HCT116 (cell line): ENCODE measurements around the gene ADGRL3. TPM values are rescaled to one million over a fixed set of nuclear protein-coding genes. Genes with fewer than 3 reads are reported as not detected.

ENCODE experiments used
- ATAC-seq: fragments of 200-7000 bp; cut with Tn5 transposase; 2 replicates; pipeline ENCODE4 v1.9.1; 2020; ENCODE audit warnings: mild to moderate bottlenecking, moderate library complexity
- BruUV-seq: library from RNA; stranded (reverse); fragments of 400-500 nt; replicated peaks from 2 replicates; lab custom pipeline; 2021; lab: Mats Ljungman, UMichigan
- CTCF ChIA-PET: fragments of 300-600 bp; sonication (Branson Sonifier 250); formaldehyde crosslinking; loops from one replicate; lab custom pipeline; 2021; ENCODE audit warnings: antibody characterized with exemption; lab: Charles Lee
- POLR2A ChIA-PET: fragments of 300-600, 350-600 bp; sonication (Branson Sonifier 250); formaldehyde crosslinking; loops from one replicate; lab custom pipeline; 2021; ENCODE audit warnings: antibody characterized with exemption; lab: Charles Lee
- RAD21 ChIA-PET, 2 experiments: fragments of 300-600 bp; sonication (Branson Sonifier 250); formaldehyde crosslinking; loops; one replicate each; lab custom pipeline; 2023; ENCODE audit warnings: low total read pairs in 2 of 2; ENCODE audit not compliant: uncharacterized antibody in 2 of 2, unreplicated experiment in 2 of 2, low non-redundant PET in 1 of 2; lab: Charles Lee
- DNase-seq: peaks from one replicate; pipeline ENCODE4 v3.0.0-alpha.2; 2010; ENCODE audit warnings: low read depth, low spot score
- H2AFZ ChIP-seq: fragments of 200-600 bp; shearing (Covaris generic), sonication (generic); 2 replicates; pipeline ENCODE4 v1.6.1; 2017; ENCODE audit warnings: low read depth, mixed run types, mixed read lengths, antibody characterized with exemption, low read length; ENCODE audit not compliant: poor library complexity, severe bottlenecking
- H3K27ac ChIP-seq: 2 replicates; pipeline ENCODE4 v1.5.1; 2012; ENCODE audit warnings: low read depth, low read length
- H3K27me3 ChIP-seq: fragments of 200-600 bp; sonication (generic); 2 replicates; pipeline ENCODE4 v1.6.1; 2016; ENCODE audit warnings: mixed run types, low read length, mixed read lengths; ENCODE audit not compliant: insufficient read depth
- H3K36me3 ChIP-seq, 2 experiments: fragments of 200-500 bp in 1 of 2; fragments of 200-600 bp in 1 of 2; sonication (Bioruptor generic) in 1 of 2; sonication (generic) in 1 of 2; 2 replicates each; pipeline versions ENCODE4 v1.5.1 to v1.6.1; 2014 to 2016; ENCODE audit warnings: low read length in 2 of 2, inconsistent platforms in 1 of 2, mixed read lengths in 1 of 2, mixed run types in 1 of 2; ENCODE audit not compliant: insufficient read depth in 2 of 2, control insufficient read depth in 1 of 2
- H3K4me1 ChIP-seq, 2 experiments: fragments of 200-600 bp in 1 of 2; sonication (generic) in 1 of 2; 2 replicates each; pipeline versions ENCODE4 v1.5.1 to v1.6.1; 2012 to 2017; ENCODE audit warnings: low read length in 2 of 2, inconsistent platforms in 1 of 2, mild to moderate bottlenecking in 1 of 2, mixed read lengths in 1 of 2, mixed run types in 1 of 2, moderate library complexity in 1 of 2; ENCODE audit not compliant: insufficient read depth in 2 of 2, control insufficient read depth in 1 of 2
- H3K4me2 ChIP-seq: fragments of 200-600 bp; sonication (generic); 2 replicates; pipeline ENCODE4 v1.6.1; 2017; ENCODE audit warnings: mixed run types, low read length, mixed read lengths
- H3K4me3 ChIP-seq, 2 experiments: fragments of 200-600 bp in 1 of 2; sonication (generic) in 1 of 2; replicated peaks in 1 of 2; 2 replicates each; pipeline ENCODE4 v1.5.1; 2011 to 2016; ENCODE audit warnings: low read length in 2 of 2, control low read depth in 1 of 2, low read depth in 1 of 2, mild to moderate bottlenecking in 1 of 2, mixed read lengths in 1 of 2, mixed run types in 1 of 2
- H3K79me2 ChIP-seq: fragments of 200-600 bp; sonication (generic); 2 replicates; pipeline ENCODE4 v1.6.1; 2017; ENCODE audit warnings: mild to moderate bottlenecking, mixed run types, low read length, moderate library complexity, mixed read lengths; ENCODE audit not compliant: insufficient read depth
- H3K9ac ChIP-seq: fragments of 200-600 bp; sonication (generic); 2 replicates; pipeline ENCODE4 v1.6.1; 2016; ENCODE audit warnings: low read length, mixed read lengths
- H3K9me2 ChIP-seq: fragments of 200-600 bp; sonication (generic), shearing (Covaris generic); 2 replicates; pipeline ENCODE4 v1.6.1; 2017; ENCODE audit warnings: mixed run types, mild to moderate bottlenecking, moderate library complexity; ENCODE audit not compliant: insufficient read depth
- H3K9me3 ChIP-seq, 2 experiments: fragments of 200-500 bp in 1 of 2; fragments of 200-600 bp in 1 of 2; sonication (Bioruptor generic) in 1 of 2; sonication (generic) in 1 of 2; 2 replicates each; pipeline ENCODE4 v1.6.1; 2014 to 2017; ENCODE audit warnings: low read length in 2 of 2, mixed read lengths in 2 of 2, inconsistent platforms in 1 of 2, low read depth in 1 of 2, mild to moderate bottlenecking in 1 of 2, mixed run types in 1 of 2, moderate library complexity in 1 of 2; ENCODE audit not compliant: control insufficient read depth in 1 of 2, insufficient read depth in 1 of 2
- H4K20me1 ChIP-seq: fragments of 200-600 bp; sonication (generic), shearing (Covaris generic); 2 replicates; pipeline ENCODE4 v1.6.1; 2017; ENCODE audit warnings: mixed run types, mild to moderate bottlenecking, moderate library complexity; ENCODE audit not compliant: insufficient read depth
- CEBPB ChIP-seq: IDR thresholded peaks from 2 replicates; pipeline ENCODE4 v1.6.1; 2012; ENCODE audit warnings: low read depth
- EGR1 ChIP-seq: IDR thresholded peaks from 2 replicates; pipeline ENCODE4 v1.6.1; 2012; ENCODE audit warnings: low read depth
- EZH2phosphoT487 ChIP-seq: fragments of 200-600 bp; IDR thresholded peaks from 2 replicates; pipeline ENCODE4 v1.6.1; 2018; ENCODE audit warnings: antibody characterized with exemption, borderline replicate concordance
- JUND ChIP-seq: IDR thresholded peaks from 2 replicates; pipeline ENCODE4 v1.6.1; 2012
- POLR2A ChIP-seq: IDR thresholded peaks from 2 replicates; pipeline ENCODE4 v1.7.0; 2011; ENCODE audit warnings: borderline replicate concordance; ENCODE audit not compliant: insufficient read depth, insufficient read length; ENCODE audit errors: extremely low read depth
- POLR2AphosphoS5 ChIP-seq: IDR thresholded peaks from 2 replicates; pipeline ENCODE4 v1.6.1; 2011; ENCODE audit warnings: mild to moderate bottlenecking, low read depth, low read length, moderate library complexity
- SIN3A ChIP-seq: IDR thresholded peaks from 2 replicates; pipeline ENCODE4 v1.6.1; 2012; ENCODE audit warnings: low read depth
- SP1 ChIP-seq: IDR thresholded peaks from 2 replicates; pipeline ENCODE4 v1.6.1; 2012; ENCODE audit warnings: low read depth
- TCF7L2 ChIP-seq: IDR thresholded peaks from 2 replicates; pipeline ENCODE4 v1.7.0; 2011; ENCODE audit warnings: borderline replicate concordance, inconsistent platforms; ENCODE audit not compliant: insufficient read depth, insufficient read length; ENCODE audit errors: extremely low read depth
- ZNF274 ChIP-seq: fragments of 200-500 bp; sonication (Bioruptor generic); IDR thresholded peaks from 2 replicates; pipeline ENCODE4 v1.6.1; 2014; ENCODE audit warnings: mild to moderate bottlenecking, low read depth, low read length, inconsistent platforms
- intact Hi-C: fragments of 100-400 bp; cut with micrococcal nuclease; formaldehyde crosslinking; loops from 2 replicates; pipeline ENCODE4 v1.10.0; 2022
- total RNA-seq: library from RNA; stranded (reverse); gene quantifications from one replicate; pipeline ENCODE4 v1.2.1, GENCODE V29; 2021; ENCODE audit not compliant: unreplicated experiment
- TF ChIP-seq, protein P1 (sequence below): IDR thresholded peaks from 2 replicates; pipeline ENCODE4 v1.6.1; 2012; ENCODE audit warnings: low read depth
- TF ChIP-seq, protein P2 (sequence below): IDR thresholded peaks from 2 replicates; pipeline ENCODE4 v1.6.1; 2012
- TF ChIP-seq, protein P3 (sequence below): IDR thresholded peaks from 2 replicates; pipeline ENCODE4 v1.6.1; 2012
- TF ChIP-seq, protein P4 (sequence below), 3 experiments: fragments of 200-600 bp in 1 of 3; sonication (generic) in 1 of 3; IDR thresholded peaks in 2 of 3; conservative IDR thresholded peaks in 1 of 3; 2 replicates each; pipeline ENCODE4 v1.5.1; 2012 to 2017; ENCODE audit warnings: low read depth in 2 of 3, low read length in 2 of 3, antibody characterized with exemption in 1 of 3, borderline replicate concordance in 1 of 3, control low read depth in 1 of 3, mild to moderate bottlenecking in 1 of 3, mixed read lengths in 1 of 3, mixed run types in 1 of 3, moderate library complexity in 1 of 3; ENCODE audit not compliant: insufficient read depth in 1 of 3

Gene ADGRL3
- total RNA-seq, 1 experiment from 2014 or later: not detected

DNA sequence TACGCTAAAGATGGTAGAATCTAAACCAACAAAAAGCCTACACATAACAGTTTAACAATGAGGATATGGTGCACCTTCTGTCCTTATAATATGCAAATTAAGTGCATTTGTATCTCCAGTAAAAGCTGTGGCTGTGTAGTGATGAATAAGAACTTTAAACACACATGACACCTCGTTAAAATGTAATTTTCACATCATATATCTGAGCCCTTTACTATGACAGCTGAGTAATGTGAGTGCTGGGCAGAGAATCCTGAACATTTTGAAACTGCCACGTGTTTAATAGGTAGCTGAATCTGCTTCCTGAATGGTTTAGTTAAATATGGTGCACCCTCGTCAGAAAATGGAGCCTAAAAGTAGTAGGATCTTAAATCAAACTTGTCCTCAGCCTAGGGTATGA lies 540.8 kb downstream of the ADGRL3 start:
- POLR2A ChIA-PET: no interaction called here
- H3K4me1 ChIP-seq: no peaks in the 10 kb centered on the region
- ATAC-seq (no peak), DNase-seq (no peak)
- BruUV-seq: no TSS peak
- peaks cover 0 to 17% of the 10 kb centered on the region in 2 experiments; a peak in 3 of 4 replicates for H3K9me3 ChIP-seq
- H3K36me3 ChIP-seq: no peaks in the 10 kb centered on the region
- no peak overlapping the region for H3K4me2 ChIP-seq
- H3K9me2 ChIP-seq: no peaks in the 10 kb centered on the region
- CTCF ChIA-PET: no interaction called here
- no peak overlapping the region for H3K4me3 ChIP-seq
- TF ChIP-seq, protein P1, sequence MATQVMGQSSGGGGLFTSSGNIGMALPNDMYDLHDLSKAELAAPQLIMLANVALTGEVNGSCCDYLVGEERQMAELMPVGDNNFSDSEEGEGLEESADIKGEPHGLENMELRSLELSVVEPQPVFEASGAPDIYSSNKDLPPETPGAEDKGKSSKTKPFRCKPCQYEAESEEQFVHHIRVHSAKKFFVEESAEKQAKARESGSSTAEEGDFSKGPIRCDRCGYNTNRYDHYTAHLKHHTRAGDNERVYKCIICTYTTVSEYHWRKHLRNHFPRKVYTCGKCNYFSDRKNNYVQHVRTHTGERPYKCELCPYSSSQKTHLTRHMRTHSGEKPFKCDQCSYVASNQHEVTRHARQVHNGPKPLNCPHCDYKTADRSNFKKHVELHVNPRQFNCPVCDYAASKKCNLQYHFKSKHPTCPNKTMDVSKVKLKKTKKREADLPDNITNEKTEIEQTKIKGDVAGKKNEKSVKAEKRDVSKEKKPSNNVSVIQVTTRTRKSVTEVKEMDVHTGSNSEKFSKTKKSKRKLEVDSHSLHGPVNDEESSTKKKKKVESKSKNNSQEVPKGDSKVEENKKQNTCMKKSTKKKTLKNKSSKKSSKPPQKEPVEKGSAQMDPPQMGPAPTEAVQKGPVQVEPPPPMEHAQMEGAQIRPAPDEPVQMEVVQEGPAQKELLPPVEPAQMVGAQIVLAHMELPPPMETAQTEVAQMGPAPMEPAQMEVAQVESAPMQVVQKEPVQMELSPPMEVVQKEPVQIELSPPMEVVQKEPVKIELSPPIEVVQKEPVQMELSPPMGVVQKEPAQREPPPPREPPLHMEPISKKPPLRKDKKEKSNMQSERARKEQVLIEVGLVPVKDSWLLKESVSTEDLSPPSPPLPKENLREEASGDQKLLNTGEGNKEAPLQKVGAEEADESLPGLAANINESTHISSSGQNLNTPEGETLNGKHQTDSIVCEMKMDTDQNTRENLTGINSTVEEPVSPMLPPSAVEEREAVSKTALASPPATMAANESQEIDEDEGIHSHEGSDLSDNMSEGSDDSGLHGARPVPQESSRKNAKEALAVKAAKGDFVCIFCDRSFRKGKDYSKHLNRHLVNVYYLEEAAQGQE: no peak
- TF ChIP-seq, protein P2, sequence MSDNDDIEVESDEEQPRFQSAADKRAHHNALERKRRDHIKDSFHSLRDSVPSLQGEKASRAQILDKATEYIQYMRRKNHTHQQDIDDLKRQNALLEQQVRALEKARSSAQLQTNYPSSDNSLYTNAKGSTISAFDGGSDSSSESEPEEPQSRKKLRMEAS: no peak
- TF ChIP-seq, protein P3, sequence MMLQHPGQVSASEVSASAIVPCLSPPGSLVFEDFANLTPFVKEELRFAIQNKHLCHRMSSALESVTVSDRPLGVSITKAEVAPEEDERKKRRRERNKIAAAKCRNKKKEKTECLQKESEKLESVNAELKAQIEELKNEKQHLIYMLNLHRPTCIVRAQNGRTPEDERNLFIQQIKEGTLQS: no peak
- TF ChIP-seq POLR2AphosphoS5 (no peak), CEBPB (no peak), SIN3A (no peak), TCF7L2 (no peak), EZH2phosphoT487 (no peak), POLR2A (no peak), SP1 (no peak), JUND (no peak), EGR1 (no peak), ZNF274 (no peak)
- TF ChIP-seq, protein P4, sequence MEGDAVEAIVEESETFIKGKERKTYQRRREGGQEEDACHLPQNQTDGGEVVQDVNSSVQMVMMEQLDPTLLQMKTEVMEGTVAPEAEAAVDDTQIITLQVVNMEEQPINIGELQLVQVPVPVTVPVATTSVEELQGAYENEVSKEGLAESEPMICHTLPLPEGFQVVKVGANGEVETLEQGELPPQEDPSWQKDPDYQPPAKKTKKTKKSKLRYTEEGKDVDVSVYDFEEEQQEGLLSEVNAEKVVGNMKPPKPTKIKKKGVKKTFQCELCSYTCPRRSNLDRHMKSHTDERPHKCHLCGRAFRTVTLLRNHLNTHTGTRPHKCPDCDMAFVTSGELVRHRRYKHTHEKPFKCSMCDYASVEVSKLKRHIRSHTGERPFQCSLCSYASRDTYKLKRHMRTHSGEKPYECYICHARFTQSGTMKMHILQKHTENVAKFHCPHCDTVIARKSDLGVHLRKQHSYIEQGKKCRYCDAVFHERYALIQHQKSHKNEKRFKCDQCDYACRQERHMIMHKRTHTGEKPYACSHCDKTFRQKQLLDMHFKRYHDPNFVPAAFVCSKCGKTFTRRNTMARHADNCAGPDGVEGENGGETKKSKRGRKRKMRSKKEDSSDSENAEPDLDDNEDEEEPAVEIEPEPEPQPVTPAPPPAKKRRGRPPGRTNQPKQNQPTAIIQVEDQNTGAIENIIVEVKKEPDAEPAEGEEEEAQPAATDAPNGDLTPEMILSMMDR (IDR thresholded peaks at IDR 0.05 in 2 of 3, conservative IDR thresholded peaks at IDR 0.05 in 1 of 3; ENCODE audit: borderline replicate concordance in 1 of 3, insufficient read depth in 1 of 3, low read depth in 2 of 3, low read length in 2 of 3): no peak
- no peak overlapping the region for H2AFZ ChIP-seq
- no peaks in the 10 kb centered on the region for H3K79me2 ChIP-seq
- no peak overlapping the region for H3K27ac ChIP-seq
- RAD21 ChIA-PET: no interaction called here
- no peaks in the 10 kb centered on the region for H4K20me1 ChIP-seq
- H3K27me3 ChIP-seq: no peaks in the 10 kb centered on the region
- H3K9ac ChIP-seq: no peak overlapping the region
- intact Hi-C loops: no loop called here
